Activated CD4-positive, alpha-beta T cell treated with anti-CD3 and anti-CD28 coated beads, Interleukin-2, Interleukin-4, amounts not matched to agents 100 ng/mL and 50 ng/mL, durations not matched to agents 16 hours and 8 hours (primary cell): ENCODE results near the gene AGPAT3.

Experiments
- DNase-seq: peaks from one replicate; pipeline ENCODE4 v3.0.0-alpha.2; 2020; ENCODE audit warnings: low spot score

Gene AGPAT3

GRCh38 chr21:44027607-44028286, 162.7 kb downstream of the AGPAT3 start:
- no peak for DNase-seq

GRCh38 chr21:44028287-44028659, 163.2 kb downstream of the AGPAT3 start:
- no peak for DNase-seq

GRCh38 chr21:44029460-44030087, 164.6 kb downstream of the AGPAT3 start:
- DNase-seq: no peak

- DNase-seq: no peak
These were observed 170.2 kb downstream of the AGPAT3 start for GRCh38 chr21:44035244-44035643.
